Measurements from ENCODE around the gene APOBEC3C.
"Not testable (repeated sequence)": the region's sequence is repeated elsewhere in the genome, so short reads cannot be mapped to it uniquely, and the experiment has no call there.

The APOBEC3C gene

DNA sequence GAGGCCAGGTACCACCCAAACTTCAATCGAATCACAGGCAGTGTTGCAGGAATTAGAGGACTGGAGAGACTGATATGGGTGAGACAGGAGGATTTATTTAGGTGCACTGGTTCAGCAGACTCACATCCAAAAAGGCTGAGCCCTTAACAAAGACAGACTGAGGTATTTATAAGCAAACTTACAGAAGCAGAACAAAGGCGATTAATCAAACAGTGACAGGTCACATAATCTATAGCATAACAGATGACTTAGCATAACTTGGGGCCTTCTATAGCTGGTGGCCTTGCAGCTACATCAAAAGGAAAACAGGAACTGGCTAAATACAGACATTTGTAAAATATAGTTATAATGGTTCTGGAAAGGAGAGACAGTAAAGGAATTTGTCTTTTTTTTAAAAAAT lies 29.8 kb upstream of the APOBEC3C start:
- DNase-seq, result no peak

DNA sequence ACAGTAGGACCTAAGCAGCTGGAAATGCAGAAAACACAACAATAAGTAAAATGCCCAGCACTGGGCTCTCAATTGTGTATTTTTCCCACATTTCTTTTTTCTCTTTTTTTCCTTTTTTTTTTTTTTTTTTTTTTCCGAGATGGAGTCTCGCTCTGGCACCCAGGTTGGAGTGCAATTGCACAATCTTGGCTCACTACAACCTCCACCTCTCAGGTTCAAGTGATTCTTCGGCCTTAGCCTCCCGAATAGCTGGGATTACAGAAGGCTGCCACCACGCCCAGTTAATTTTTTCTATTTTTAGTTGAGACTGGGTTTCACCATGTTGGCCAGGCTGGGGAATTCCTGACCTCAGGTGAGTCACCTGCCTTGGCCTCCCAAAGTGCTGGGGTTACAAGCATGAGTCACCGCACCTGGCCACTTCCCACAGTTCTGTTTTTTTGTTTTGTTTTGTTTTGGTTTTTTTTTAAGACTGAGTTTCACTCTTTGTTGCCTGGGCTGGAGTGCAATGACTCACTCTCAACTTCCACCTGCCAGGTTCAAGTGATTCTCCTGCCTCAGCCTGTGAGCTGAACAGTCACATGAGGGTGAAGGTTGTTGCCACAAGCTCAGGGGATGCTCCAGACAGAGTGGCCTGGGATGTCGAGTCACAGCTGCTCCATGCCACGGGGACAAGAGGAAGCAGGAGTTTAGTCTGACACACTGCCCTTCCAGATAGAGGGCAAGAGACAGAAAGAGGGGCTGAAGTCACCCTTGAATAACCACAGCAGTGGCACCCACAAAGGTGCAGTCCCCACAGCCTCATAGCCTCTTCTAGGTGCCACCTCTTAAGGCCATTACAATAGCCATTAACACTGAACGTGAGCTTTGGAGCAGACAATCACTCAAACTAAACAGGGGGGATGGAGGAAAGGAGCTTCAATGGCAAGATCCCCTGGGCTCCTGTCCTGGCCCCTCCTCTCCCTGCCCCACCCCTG lies 29.0 kb upstream of the APOBEC3C start:
- peak; percentile 37 for DNase-seq

DNA sequence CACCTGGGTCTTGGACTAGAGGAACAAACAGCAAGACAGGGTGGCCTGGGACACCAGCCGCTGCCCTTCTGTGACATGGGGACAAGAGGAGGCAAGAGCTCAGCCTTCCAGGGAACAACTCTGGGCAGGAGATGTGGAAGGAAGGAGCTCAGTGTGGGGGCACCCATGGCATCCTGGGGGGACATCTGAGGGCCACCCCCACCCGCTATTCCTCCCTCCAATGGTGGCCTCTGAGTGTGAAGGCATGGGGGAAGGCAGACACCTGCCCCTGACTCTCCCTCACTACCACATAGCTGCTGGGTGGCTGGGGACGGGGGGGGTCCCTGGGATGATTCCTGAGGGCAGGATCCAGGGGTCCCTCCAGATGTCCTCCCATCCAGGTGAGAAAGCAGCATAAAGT lies 27.4 kb upstream of the APOBEC3C start:
- DNase-seq, result no peak

DNA sequence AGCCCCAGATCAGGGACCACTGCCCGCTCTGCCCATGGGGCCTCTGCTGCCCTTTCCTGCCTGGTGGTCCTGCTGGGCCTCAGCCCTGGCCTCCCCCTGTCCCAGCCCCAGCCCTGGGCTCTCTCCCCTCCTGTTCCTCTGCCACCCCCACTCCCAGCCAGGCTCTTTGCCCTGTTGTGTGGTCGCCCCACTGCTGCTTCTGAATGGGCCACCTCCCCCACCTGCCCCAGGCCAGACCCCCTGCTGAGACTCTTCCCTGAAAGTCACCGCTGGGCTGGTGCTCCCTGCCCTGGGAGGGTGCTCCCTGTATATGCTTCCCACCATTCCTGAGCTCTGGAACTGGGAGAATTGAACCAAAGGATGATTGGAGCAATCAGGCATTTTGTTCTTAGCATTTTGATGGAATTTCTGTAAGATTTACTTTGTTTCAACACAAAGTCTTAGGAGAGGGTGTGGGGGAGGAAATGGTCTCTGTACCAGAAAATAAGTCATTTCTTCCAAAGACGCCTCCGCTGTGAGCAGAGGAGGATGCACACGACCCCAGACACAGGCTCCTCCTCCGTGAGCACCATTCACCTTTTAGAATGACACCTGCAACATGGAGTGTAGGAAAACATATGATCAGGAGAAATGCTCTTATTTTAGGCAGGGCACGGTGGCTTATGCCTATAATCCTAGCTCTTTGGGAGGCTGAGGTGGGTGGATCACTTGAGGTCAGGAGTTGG lies 26.7 kb upstream of the APOBEC3C start:
- DNase-seq, result no peak

DNA sequence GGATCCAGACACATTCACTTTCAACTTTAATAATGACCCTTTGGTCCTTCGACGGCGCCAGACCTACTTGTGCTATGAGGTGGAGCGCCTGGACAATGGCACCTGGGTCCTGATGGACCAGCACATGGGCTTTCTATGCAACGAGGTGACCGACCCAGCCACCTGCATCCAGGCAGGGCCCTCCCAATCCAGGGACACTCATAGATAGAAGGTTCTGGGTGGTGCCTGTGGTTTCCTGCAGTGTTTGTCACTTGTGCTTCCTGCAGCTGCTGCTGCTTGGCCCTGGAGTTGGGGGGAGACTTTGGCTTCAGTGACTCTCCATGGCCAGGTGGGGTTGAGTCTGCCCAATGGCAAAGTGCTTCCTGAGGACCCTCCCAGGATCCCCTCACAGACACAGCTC lies 24.6 kb upstream of the APOBEC3C start:
- DNase-seq, result no peak

DNA sequence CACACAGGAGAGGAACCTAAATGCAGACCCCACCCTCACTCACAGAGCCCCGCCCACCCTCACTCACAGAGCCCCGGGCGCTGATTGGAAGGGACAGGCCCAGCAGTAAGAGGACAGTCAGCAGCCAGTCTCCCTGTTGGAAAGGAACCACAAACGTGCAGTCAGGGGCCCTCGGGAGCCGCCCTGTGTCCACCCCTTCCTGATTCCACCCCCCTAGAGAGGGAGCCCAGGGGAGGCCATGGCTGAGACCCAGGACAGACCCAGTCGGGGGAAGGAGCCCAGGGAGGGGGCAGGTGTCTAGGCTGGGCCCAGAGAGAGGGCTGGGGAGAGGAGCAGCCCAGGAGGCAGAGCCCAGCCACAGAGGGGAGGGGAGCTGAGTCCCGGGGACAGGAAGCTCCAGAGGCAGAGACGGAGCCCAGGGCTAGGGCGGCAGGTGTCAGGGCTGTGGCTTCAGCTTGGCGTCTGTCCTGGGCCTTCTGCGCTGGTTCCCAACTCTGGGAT lies 21.1 kb upstream of the APOBEC3C start:
- not testable (repeated sequence) for DNase-seq

DNA sequence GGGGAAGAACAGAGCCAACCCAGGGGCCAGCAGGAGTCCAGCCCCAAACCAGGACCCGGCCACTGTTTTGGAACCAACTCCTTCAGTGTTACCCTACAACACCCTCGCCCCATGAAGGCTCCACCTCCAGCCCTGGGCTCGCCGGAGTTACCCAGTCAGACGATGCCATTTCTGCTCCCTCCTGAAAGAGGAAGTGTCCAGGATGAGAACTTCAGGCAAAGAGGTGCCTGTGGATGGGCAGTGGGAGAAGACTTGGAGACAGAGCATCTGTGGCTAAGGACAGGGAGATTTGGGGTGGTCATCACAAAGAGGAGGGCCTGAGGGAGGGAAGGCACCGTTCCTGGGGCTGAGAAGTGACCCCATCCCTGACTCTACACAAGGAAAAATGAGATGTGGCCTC lies 18.0 kb upstream of the APOBEC3C start:
- no peak for DNase-seq

DNA sequence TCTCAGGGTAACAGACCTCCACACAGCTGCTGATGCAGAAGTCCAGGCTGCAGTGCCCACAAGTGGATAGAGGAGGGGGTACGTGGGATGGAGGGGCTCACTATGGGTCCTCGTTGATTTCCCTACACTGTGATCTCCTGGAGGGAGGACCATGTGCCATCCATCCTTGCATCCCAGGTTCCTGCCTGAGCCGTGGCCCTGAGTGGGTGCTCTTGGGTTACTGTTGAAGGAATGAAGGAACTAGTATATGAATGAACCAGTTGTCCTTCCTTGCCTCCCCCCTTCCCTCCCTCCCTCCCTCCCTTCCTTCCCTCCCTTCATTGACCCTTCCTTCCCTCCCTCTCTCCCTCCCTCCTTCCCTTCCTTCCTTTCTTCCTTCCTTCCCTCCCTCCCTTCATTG lies 16.5 kb upstream of the APOBEC3C start:
- DNase-seq, result no peak

DNA sequence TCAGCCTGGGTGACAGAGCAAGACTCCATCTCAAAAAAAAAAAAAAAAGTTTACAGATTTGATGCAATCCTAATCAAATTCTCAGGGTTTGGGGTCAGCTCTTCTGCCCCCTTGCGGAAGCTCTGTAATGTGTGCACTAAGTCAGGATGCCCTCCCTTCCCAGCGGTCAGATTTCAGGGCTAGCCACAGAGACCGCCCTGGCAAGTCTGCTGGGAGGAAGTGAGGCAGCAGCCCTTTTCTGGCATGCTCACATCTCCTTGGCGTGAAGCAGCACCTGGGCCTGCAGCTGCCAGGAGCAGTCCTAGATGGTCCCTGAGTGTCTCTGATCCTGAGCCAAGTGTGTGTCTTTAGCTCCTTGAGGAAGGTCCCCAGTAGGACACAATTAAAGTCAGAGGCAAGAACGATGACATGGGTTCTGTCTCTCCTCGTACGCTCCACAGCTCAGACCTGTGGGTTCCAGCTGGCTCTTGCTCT lies 10.9 kb upstream of the APOBEC3C start:
- DNase-seq, result peak; percentile 58

DNA sequence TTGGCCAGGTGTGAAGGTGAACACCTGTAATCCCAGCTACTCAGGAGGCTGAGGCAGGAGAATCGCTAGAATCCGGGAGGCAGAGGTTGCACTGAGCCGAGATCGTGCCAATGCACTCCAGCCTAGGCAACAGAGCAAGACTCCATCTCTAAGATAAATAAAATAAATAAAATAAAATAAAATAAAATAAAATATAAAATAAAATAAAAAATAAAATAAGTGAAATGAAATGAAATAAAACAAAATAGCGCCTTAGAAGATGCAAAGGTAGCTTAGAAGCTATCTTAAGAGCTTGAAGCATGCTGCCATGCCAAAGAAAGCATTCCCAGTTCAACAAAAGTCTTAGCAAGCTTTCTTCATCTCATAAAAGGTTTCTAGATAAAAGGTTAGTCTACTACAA lies 6.9 kb upstream of the APOBEC3C start:
- no peak for DNase-seq

DNA sequence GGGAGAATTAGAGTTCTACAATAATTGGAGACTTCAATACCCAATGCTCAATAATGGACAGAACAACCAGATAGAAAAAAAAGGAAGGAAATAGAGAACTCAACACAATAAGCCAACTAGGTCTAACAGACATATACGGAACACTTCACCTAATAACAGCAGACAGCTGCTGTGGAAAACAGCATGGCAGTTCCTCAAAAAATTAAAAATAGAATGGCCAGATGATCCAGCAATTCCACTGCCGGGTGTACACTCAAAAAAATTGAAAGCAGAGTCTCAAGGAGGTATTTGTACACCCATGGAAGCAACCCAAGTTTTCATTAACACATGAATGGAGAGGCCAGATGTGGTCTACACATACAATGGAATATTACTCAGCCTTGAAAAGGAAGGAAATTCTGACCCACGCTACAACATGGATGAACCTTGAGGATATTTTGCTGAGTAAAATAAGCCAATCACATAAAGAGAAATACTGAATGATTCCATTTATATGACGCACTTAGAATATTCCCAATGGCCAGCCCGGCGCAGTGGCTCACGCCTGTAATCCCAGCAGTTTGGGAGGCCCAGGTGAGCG lies 5.7 kb upstream of the APOBEC3C start:
- DNase-seq, result not testable (repeated sequence)

DNA sequence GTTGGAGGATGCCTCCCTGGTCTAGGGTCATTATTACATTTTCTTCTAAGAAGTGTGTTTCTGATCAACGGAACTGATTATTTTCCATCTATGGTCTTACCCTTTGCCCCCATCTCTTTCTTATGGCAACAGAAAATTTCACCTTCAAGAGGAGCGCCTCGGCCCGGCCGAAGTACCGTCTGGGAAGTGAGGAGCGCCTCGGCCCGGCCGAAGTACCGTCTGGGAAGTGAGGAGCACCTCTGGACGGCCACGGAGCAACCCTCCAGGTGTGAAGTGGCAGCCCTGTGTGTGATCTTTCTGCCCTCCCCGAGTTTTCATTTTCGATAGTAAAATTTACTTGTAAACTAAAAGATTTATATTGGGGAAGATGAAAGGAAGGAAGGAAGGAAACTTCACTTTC lies 3.1 kb upstream of the APOBEC3C start:
- no peak for DNase-seq

DNA sequence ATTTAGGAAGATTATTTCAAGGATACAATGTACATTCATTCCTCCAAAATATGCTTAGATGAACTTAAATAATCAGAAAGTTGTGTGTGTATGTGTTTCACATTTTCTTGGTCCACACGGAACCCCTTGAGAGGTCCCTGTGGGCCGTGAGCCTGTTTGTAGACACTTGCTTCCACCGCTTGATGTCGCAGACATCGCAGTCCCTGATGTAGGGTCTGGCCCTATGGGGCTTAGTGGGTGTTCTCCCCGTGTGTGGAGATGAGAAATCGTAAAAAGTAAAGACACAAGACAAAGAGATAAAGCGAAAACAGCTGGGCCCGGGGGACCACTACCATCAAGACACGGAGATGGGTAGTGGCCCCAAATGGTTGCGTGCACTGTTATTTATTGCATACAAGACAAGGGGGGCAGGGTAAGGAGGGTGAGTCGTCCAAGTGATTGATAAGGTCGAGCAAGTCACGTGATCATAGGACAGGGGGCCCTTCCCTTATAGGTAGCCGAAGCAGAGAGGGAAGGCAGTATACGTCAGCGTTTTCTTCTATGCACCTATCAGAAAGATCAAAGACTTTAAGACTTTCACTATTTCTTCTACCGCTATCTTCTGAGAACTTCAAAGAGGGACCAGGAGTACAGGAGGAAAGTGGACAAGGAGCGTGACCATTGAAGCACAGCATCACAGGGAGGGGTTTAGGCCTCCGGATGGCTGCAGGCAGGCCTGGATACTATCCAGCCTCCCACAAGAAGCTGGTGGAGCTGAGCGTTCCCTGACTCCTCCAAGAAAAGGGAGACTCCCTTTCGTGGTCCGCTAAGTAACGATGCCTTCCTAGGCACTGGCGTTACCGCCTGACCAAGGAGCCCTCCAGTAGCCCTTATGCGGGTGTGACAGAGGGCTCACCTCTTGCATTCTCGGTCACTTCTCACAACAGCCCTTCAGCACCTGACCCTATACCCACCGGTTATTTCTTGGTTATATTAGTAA lies 1.2 kb upstream of the APOBEC3C start:
- no peak for DNase-seq

DNA sequence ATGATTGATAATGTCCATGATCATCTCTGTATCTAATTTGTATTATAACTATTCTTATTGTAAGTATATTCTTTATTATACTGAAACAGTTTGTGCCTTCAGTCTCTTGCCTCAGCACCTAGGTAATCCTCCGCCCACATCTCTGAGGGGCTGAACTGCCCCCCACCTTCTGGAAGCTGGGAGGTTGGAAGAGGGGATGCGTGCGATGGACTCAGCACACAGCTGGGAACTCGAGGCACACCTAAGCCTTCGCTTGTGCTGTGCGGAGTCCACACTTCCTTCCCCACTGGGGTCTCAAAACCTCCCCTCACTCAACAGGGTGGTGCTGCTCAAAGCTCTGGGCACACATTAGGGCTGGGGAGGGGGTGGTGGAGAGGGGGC lies 506 bp upstream of the APOBEC3C start:
- DNase-seq, result not testable (repeated sequence)

DNA sequence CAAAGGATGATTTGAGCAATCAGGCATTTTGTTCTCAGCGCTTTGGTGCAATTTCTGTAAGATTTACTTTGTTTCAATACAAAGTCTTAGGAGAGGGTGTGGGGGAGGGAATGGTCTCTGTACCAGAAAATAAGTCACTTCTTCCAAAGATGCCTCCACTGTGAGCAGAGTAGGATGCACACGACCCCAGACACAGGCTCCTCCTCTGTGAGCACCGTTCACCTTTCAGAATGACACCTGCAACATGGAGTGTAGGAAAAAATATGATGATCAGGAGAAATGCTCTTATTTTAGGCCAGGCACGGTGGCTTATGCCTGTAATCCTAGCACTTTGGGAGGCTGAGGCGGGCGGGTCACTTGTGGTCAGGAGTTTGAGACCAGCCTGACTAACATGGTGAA lies 665 bp downstream of the APOBEC3C start:
- not testable (repeated sequence) for DNase-seq

DNA sequence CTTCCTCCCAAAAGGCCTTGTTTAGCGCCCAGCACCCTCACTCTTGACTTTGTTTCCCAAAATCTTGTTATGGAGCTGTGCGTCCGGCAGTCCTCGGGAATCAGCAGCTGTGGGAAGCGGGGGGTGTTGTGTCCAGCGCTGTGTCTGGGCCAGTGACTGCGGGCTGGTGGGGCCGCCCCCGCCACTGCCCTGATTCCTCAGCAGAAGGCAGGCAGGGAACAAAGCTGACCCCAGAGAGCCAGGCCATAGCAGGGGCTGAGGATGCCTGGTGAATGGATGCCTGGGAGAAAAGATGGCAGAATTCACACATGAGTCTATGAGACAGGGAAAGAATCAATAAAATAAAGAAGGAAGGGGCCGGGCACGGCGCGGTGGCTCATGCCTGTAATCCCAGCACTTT lies 2.5 kb downstream of the APOBEC3C start:
- DNase-seq, result no peak

DNA sequence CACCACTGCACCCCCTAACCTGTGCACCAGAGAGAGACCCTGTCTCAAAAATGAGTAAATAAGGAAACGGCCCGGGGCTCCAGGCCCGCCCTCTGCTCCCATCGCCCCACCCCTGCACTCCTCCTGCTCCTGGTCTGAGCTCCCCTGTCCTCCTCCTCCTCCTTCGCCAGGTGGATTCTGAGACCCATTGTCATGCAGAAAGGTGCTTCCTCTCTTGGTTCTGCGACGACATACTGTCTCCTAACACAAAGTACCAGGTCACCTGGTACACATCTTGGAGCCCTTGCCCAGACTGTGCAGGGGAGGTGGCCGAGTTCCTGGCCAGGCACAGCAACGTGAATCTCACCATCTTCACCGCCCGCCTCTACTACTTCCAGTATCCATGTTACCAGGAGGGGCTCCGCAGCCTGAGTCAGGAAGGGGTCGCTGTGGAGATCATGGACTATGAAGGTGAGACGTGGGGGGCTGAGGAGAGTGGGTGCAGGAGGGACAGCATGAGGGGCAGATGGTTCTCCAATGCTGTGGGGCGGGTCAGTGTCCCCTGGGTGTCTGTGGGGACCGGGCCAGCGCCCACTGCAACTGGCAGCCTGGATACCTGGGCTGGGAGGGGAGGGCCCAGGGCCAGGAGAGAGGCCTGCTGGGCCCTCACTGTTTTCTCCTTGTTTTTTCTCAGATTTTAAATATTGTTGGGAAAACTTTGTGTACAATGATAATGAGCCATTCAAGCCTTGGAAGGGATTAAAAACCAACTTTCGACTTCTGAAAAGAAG lies 3.7 kb downstream of the APOBEC3C start:
- no peak for DNase-seq

DNA sequence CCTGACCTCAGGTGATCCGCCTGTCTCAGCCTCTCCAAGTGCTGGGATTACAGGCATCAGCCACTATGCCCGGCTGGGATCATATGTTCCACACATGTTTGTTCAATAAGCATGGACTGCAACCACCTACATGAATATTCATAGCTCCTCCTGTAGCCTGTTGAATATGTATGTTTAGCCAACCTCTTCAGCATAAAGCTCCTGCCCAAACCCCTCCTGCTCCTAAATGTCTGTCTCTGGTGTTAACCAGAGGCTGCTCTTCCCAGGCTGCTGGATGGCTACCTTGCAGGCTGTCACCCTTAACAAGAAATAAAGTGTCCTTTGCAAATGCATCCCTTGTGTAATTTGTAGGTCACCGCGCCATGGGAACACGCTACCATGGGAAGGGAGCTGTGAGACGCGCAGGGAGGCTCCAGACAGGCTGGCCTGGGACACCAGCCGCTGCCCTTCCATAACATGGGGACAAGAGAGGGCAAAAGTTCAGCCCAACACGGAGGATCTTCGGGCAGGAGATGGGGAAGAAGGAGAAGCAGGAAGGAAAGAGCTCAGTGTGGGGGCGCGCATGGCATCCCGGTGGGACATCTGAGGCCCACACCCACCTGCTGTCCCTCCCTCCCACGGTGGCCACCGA lies 6.1 kb downstream of the APOBEC3C start:
- DNase-seq, result not testable (repeated sequence)

DNA sequence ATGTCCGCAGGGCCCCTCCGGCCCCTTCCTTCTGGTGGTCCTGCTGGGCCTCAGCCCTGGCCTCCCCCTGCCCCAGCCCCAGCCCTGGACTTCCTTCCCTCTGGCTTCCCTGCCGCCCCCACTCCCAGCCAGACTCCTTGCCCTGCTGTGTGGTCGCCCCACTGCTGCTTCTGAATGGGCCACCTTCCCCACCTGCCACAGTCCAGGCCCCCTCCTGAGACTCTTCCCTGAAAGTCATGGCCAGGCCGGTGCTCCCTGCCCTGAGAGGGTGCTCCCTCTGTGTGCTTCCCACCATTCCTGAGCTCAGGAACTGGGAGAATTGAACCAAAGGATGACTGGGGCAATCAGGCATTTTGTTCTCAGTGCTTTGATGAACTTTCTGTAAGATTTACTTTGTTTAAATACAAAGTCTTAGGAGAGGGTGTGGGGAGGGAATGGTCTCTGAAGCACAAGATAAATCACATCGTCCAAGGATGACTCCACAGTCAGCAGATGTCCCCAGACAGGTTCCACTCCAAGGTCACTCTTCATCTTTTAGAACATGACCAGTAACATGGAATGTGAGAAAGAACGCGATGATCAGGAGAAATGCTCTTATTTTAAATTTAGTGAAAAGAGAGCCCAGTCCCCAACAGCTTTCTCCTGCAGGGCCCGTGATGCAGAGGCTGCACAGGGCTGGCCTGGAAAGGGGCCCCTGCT lies 7.6 kb downstream of the APOBEC3C start:
- no peak for DNase-seq

Data from NCI-H226 (cell line).